IMR-90 (cell line): ENCODE results near the gene MLLT3. TPM values are rescaled to one million over a fixed set of nuclear protein-coding genes. Genes with fewer than 3 reads are reported as not detected.
A peak's percentile ranks its signal among the peaks of the same experiment; 100 is the strongest.

Experiments
- ATAC-seq: fragments of 200-7000 bp; cut with Tn5 transposase; 2 replicates; pipeline ENCODE4 v1.9.1; 2020; ENCODE audit warnings: low read depth, mild to moderate bottlenecking, moderate library complexity
- BruUV-seq: library from RNA; stranded (reverse); fragments of 400-500 nt; replicated peaks from 2 replicates; lab custom pipeline; 2021; lab: Mats Ljungman, UMichigan
- CTCF ChIA-PET: fragments of 300-600 bp; formaldehyde crosslinking; extraction: SDS; loops from one replicate; lab custom pipeline; 2021; ENCODE audit warnings: antibody characterized with exemption; lab: Yijun Ruan, JAX
- POLR2A ChIA-PET: fragments of 300-600 bp; sonication (Branson Sonifier 250); formaldehyde crosslinking; loops from one replicate; lab custom pipeline; 2022; ENCODE audit warnings: antibody characterized with exemption; ENCODE audit not compliant: unreplicated experiment; lab: Charles Lee
- DNase-seq: peaks from one replicate; pipeline ENCODE4 v3.0.0; 2013
- H2AFZ ChIP-seq: replicated peaks from 2 replicates; pipeline ENCODE3; 2013; ENCODE audit warnings: low read length, mild to moderate bottlenecking; ENCODE audit not compliant: poor library complexity
- H2AK5ac ChIP-seq: 2 replicates; pipeline ENCODE4 v1.6.1; 2013; ENCODE audit warnings: low read depth, low read length, inconsistent platforms
- H2AK9ac ChIP-seq: replicated peaks from 2 replicates; pipeline ENCODE3; 2013; ENCODE audit warnings: mild to moderate bottlenecking, low read depth, low read length, moderate library complexity; ENCODE audit not compliant: poor library complexity
- H2BK120ac ChIP-seq: 2 replicates; pipeline ENCODE4 v1.6.1; 2013; ENCODE audit warnings: low read depth, low read length, inconsistent platforms
- H2BK15ac ChIP-seq: 3 replicates; pipeline ENCODE4 v1.6.1; 2013; ENCODE audit warnings: low read depth, low read length, inconsistent platforms
- H2BK20ac ChIP-seq: 2 replicates; pipeline ENCODE4 v1.6.1; 2013; ENCODE audit warnings: low read depth, mild to moderate bottlenecking, inconsistent platforms, low read length, moderate library complexity
- H2BK5ac ChIP-seq: 2 replicates; pipeline ENCODE4 v1.6.1; 2013; ENCODE audit warnings: mild to moderate bottlenecking, low read depth, low read length, inconsistent platforms; ENCODE audit not compliant: poor library complexity, severe bottlenecking
- H3K14ac ChIP-seq: replicated peaks from 2 replicates; pipeline ENCODE4 v1.6.1; 2013; ENCODE audit warnings: low read depth, low read length, inconsistent platforms
- H3K18ac ChIP-seq: 2 replicates; pipeline ENCODE4 v1.6.1; 2013; ENCODE audit warnings: low read depth, low read length, control low read depth
- H3K23ac ChIP-seq: 2 replicates; pipeline ENCODE4 v1.6.1; 2013; ENCODE audit warnings: low read depth, low read length, inconsistent platforms
- H3K27ac ChIP-seq: 2 replicates; pipeline ENCODE4 v1.5.1; 2013; ENCODE audit warnings: mild to moderate bottlenecking, control low read depth, low read length; ENCODE audit not compliant: insufficient read depth
- H3K27me3 ChIP-seq: 2 replicates; pipeline ENCODE4 v1.6.1; 2013; ENCODE audit warnings: low read length; ENCODE audit not compliant: control insufficient read depth, insufficient read depth
- H3K36me3 ChIP-seq: 2 replicates; pipeline ENCODE4 v1.6.1; 2013; ENCODE audit warnings: low read length, mixed read lengths; ENCODE audit not compliant: control insufficient read depth, insufficient read depth
- H3K4ac ChIP-seq: 2 replicates; pipeline ENCODE4 v1.6.1; 2013; ENCODE audit warnings: low read depth, low read length, inconsistent platforms
- H3K4me1 ChIP-seq: 2 replicates; pipeline ENCODE4 v1.6.1; 2013; ENCODE audit warnings: low read length, mixed read lengths; ENCODE audit not compliant: control insufficient read depth, insufficient read depth
- H3K4me2 ChIP-seq: 2 replicates; pipeline ENCODE4 v1.6.1; 2013; ENCODE audit warnings: low read depth, mild to moderate bottlenecking, control low read depth, low read length, moderate library complexity
- H3K4me3 ChIP-seq: 2 replicates; pipeline ENCODE4 v1.5.1; 2013; ENCODE audit warnings: low read depth, mild to moderate bottlenecking, control low read depth, low read length, moderate library complexity; ENCODE audit not compliant: insufficient read depth
- H3K56ac ChIP-seq: 2 replicates; pipeline ENCODE4 v1.6.1; 2013; ENCODE audit warnings: low read length, inconsistent platforms; ENCODE audit not compliant: insufficient read depth; ENCODE audit errors: extremely low read depth
- H3K79me1 ChIP-seq, 2 experiments: 2 replicates each; pipeline ENCODE4 v1.6.1; 2013; ENCODE audit warnings: low read length in 2 of 2, inconsistent platforms in 1 of 2, low read depth in 1 of 2
- H3K9ac ChIP-seq: 2 replicates; pipeline ENCODE4 v1.6.1; 2013; ENCODE audit warnings: low read depth, low read length, control low read depth
- H3K9me1 ChIP-seq: 2 replicates; pipeline ENCODE4 v1.6.1; 2013; ENCODE audit warnings: low read length, inconsistent platforms; ENCODE audit not compliant: insufficient read depth
- H3K9me3 ChIP-seq: 2 replicates; pipeline ENCODE4 v1.6.1; 2013; ENCODE audit warnings: low read length; ENCODE audit not compliant: control insufficient read depth, insufficient read depth
- H4K20me1 ChIP-seq: 2 replicates; pipeline ENCODE4 v1.6.1; 2013; ENCODE audit warnings: low read length, inconsistent platforms; ENCODE audit not compliant: insufficient read depth
- H4K5ac ChIP-seq: 2 replicates; pipeline ENCODE4 v1.6.1; 2013; ENCODE audit warnings: mild to moderate bottlenecking, low read depth, low read length, control low read depth
- H4K8ac ChIP-seq, 2 experiments: 2 replicates each; pipeline ENCODE4 v1.6.1; 2013; ENCODE audit warnings: low read depth in 2 of 2, low read length in 2 of 2, control low read depth in 1 of 2, inconsistent platforms in 1 of 2
- H4K91ac ChIP-seq: 2 replicates; pipeline ENCODE4 v1.6.1; 2013; ENCODE audit warnings: low read depth, low read length, inconsistent platforms; ENCODE audit not compliant: insufficient read depth
- BHLHE40 ChIP-seq: fragments of 150-350 bp; IDR thresholded peaks from 2 replicates; pipeline ENCODE4 v1.6.1; 2016; ENCODE audit warnings: mild to moderate bottlenecking, low read depth, low read length
- CHD1 ChIP-seq: IDR thresholded peaks from 2 replicates; pipeline ENCODE4 v1.6.1; 2012; ENCODE audit warnings: low read depth, low read length, improper control_type of control experiment
- FOS ChIP-seq: fragments of 150-350 bp; IDR thresholded peaks from 2 replicates; pipeline ENCODE4 v1.6.1; 2016; ENCODE audit warnings: low read depth, low read length
- MAFK ChIP-seq: IDR thresholded peaks from 2 replicates; pipeline ENCODE4 v1.6.1; 2012; ENCODE audit warnings: low read depth, low read length, improper control_type of control experiment
- MAZ ChIP-seq: IDR thresholded peaks from 2 replicates; pipeline ENCODE4 v1.6.1; 2012; ENCODE audit warnings: low read depth, mild to moderate bottlenecking, low read length, improper control_type of control experiment, moderate library complexity, borderline replicate concordance
- MXI1 ChIP-seq: IDR thresholded peaks from 2 replicates; pipeline ENCODE4 v1.6.1; 2012; ENCODE audit warnings: low read depth, mild to moderate bottlenecking, low read length, moderate library complexity, borderline replicate concordance
- POLR2A ChIP-seq: IDR thresholded peaks from 2 replicates; pipeline ENCODE4 v1.6.1; 2012; ENCODE audit warnings: mild to moderate bottlenecking, low read depth, low read length
- RAD21 ChIP-seq: IDR thresholded peaks from 2 replicates; pipeline ENCODE4 v1.6.1; 2012; ENCODE audit warnings: low read length, improper control_type of control experiment
- RCOR1 ChIP-seq: IDR thresholded peaks from 2 replicates; pipeline ENCODE4 v1.6.1; 2012; ENCODE audit warnings: mild to moderate bottlenecking, low read length, improper control_type of control experiment; ENCODE audit not compliant: insufficient replicate concordance
- RFX5 ChIP-seq: IDR thresholded peaks from 2 replicates; pipeline ENCODE4 v1.8.0; 2012; ENCODE audit warnings: low read depth, mild to moderate bottlenecking, low read length, moderate library complexity
- SMC3 ChIP-seq: fragments of 150-350 bp; IDR thresholded peaks from 2 replicates; pipeline ENCODE4 v1.6.1; 2016; ENCODE audit warnings: low read depth, mild to moderate bottlenecking, antibody characterized with exemption, low read length, moderate library complexity
- WGBS, 2 experiments: methylation state at CpG; one replicate each; pipeline versions ENCODE4 v1.1.5 to v1.1.7; 2013; ENCODE audit warnings: missing lambda C conversion rate in 2 of 2; ENCODE audit not compliant: insufficient read length in 1 of 2; ENCODE audit errors: extremely low coverage in 2 of 2; 5-methylcytosine and 5-hydroxymethylcytosine counted together
- dilution Hi-C: fragments of 300-500 bp; cut with HindIII; formaldehyde crosslinking; loops from one replicate; pipeline ENCODE4 v1.14.3; 2018; ENCODE audit warnings: low sequenced_read_pairs; ENCODE audit not compliant: unreplicated experiment
- in situ Hi-C: fragments of 300-500 bp; cut with MboI; formaldehyde crosslinking; loops from 3 replicates; pipeline ENCODE4 v1.14.3; 2019; ENCODE audit warnings: low sequenced_read_pairs, inconsistent platforms, mixed read lengths
- intact Hi-C: fragments of 100-400 bp; cut with micrococcal nuclease; formaldehyde crosslinking; loops from 2 replicates; pipeline ENCODE4 v1.10.0; 2022
- polyA plus RNA-seq, 3 experiments: library from polyadenylated mRNA; depleted of rRNA; stranded (reverse); fragments of >200 nt; gene quantifications; 2 replicates each; pipeline ENCODE4 v1.2.3, GENCODE V29; 2012; ENCODE audit warnings: low replicate concordance in 1 of 3
- total RNA-seq: library from RNA; depleted of rRNA; stranded (reverse); fragments of >200 nt; gene quantifications from 2 replicates; pipeline ENCODE4 v1.2.3, GENCODE V29; 2012
- TF ChIP-seq, protein P1 (sequence below): conservative IDR thresholded peaks from 2 replicates; pipeline ENCODE4 v1.5.1; 2012; ENCODE audit warnings: mild to moderate bottlenecking, low read depth, low read length, improper control_type of control experiment
- TF ChIP-seq, protein P2 (sequence below): fragments of 150-350 bp; IDR thresholded peaks from 2 replicates; pipeline ENCODE4 v1.6.1; 2016; ENCODE audit warnings: low read depth, mild to moderate bottlenecking, low read length, moderate library complexity, borderline replicate concordance
- TF ChIP-seq, protein P3 (sequence below): fragments of 150-350 bp; IDR thresholded peaks from 2 replicates; pipeline ENCODE4 v1.6.1; 2017; ENCODE audit warnings: mild to moderate bottlenecking, antibody characterized with exemption, low read length, low read depth

Gene MLLT3
- total and polyA plus RNA-seq, 2 of the 4 experiments (the other 2 are of a cell fraction) = 10.4 to 21.1 TPM

DNA sequence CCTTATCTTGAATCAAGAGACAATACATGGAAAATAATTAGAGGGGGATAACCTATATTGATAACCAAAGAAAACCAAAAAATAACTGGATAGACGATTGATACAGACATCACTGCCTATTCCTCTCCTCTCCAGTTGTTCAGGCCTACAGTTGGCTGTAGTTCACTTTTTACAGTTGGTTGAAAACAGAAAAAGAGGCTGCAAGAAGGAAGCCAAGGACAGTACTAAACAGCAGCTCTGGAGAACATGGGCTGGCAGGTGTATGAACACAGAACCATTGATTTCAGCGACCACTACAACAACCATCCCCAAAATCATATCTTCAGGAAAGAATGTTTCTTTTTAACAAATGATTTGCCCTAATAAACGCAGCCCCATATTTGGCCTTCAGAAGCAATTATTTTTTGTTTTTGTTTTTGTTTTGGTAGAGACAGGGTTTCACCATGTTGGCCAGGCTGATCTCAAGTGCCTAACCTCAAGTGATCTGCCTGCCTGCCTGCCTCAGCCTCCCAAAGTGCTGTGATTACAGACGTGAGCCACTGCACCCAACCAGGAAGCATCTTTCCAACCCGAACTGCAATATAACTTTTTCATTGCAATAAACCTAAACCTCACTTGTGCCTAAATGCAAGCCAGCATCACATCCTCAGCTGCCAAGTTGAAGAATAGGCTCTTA is 64.3 kb downstream of the MLLT3 start:
- Histone ChIP-seq H3K56ac (peak overlapping the region; percentile 36; the same call in 1 of the 2 replicates), H2AFZ (no peak overlapping the region), H3K79me1 (peaks cover 35 to 49% of the 10 kb centered on the region in 2 experiments), H3K4me3 (no peak overlapping the region), H4K91ac (peak overlapping the region; percentile 57), H3K9me1 (peaks cover 4% of the 10 kb centered on the region), H2BK120ac (peak overlapping the region; percentile 78), H3K9me3 (no peaks in the 10 kb centered on the region), H3K18ac (peak overlapping the region; percentile 35; the same call in 1 of the 2 replicates), H2BK5ac (peak overlapping the region; percentile 76), H3K23ac (peak overlapping the region; percentile 70; the same call in 1 of the 2 replicates), H4K5ac (no peak overlapping the region), H3K27ac (peak overlapping the region; percentile 60), H2AK5ac (no peak overlapping the region), H3K14ac (no peak overlapping the region; the same call in 1 of the 2 replicates), H3K4me1 (peaks cover 12% of the 10 kb centered on the region), H2BK20ac (peak overlapping the region; percentile 46), H4K8ac (peak overlapping the region in 1 of 2 experiments; percentile 69; a peak in 2 of 4 replicates), H3K36me3 (no peaks in the 10 kb centered on the region), H3K9ac (peak overlapping the region; percentile 2; the same call in 1 of the 2 replicates), H3K27me3 (no peaks in the 10 kb centered on the region), H2BK15ac (peak overlapping the region; percentile 57; the same call in 1 of the 3 replicates), H3K4ac (peak overlapping the region; percentile 84), H4K20me1 (no peaks in the 10 kb centered on the region), H2AK9ac (no peak overlapping the region), H3K4me2 (peak overlapping the region; percentile 79; the same call in 1 of the 2 replicates)
- ATAC-seq (peak; percentile 30), DNase-seq (no peak)
- dilution Hi-C loops (no loop called here), intact Hi-C loops (loop anchor here (2.0 to 10.0 kb wide), 2 partner anchors 63 to 633 kb away; no protein-coding TSS in a partner anchor), in situ Hi-C loops (no loop called here)
- TF ChIP-seq, protein P1, sequence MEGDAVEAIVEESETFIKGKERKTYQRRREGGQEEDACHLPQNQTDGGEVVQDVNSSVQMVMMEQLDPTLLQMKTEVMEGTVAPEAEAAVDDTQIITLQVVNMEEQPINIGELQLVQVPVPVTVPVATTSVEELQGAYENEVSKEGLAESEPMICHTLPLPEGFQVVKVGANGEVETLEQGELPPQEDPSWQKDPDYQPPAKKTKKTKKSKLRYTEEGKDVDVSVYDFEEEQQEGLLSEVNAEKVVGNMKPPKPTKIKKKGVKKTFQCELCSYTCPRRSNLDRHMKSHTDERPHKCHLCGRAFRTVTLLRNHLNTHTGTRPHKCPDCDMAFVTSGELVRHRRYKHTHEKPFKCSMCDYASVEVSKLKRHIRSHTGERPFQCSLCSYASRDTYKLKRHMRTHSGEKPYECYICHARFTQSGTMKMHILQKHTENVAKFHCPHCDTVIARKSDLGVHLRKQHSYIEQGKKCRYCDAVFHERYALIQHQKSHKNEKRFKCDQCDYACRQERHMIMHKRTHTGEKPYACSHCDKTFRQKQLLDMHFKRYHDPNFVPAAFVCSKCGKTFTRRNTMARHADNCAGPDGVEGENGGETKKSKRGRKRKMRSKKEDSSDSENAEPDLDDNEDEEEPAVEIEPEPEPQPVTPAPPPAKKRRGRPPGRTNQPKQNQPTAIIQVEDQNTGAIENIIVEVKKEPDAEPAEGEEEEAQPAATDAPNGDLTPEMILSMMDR = no peak
- TF ChIP-seq MAFK = no peak
- TF ChIP-seq SMC3 = no peak
- TF ChIP-seq, protein P2, sequence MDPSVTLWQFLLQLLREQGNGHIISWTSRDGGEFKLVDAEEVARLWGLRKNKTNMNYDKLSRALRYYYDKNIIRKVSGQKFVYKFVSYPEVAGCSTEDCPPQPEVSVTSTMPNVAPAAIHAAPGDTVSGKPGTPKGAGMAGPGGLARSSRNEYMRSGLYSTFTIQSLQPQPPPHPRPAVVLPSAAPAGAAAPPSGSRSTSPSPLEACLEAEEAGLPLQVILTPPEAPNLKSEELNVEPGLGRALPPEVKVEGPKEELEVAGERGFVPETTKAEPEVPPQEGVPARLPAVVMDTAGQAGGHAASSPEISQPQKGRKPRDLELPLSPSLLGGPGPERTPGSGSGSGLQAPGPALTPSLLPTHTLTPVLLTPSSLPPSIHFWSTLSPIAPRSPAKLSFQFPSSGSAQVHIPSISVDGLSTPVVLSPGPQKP = no peak
- no peak for TF ChIP-seq POLR2A
- TF ChIP-seq RCOR1 = no peak
- no peak for TF ChIP-seq RFX5
- TF ChIP-seq MAZ = no peak
- TF ChIP-seq, protein P3, sequence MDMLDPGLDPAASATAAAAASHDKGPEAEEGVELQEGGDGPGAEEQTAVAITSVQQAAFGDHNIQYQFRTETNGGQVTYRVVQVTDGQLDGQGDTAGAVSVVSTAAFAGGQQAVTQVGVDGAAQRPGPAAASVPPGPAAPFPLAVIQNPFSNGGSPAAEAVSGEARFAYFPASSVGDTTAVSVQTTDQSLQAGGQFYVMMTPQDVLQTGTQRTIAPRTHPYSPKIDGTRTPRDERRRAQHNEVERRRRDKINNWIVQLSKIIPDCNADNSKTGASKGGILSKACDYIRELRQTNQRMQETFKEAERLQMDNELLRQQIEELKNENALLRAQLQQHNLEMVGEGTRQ = no peak
- no peak for TF ChIP-seq RAD21
- no peak for TF ChIP-seq CHD1
- no peak for TF ChIP-seq MXI1
- no peak for TF ChIP-seq FOS
- TF ChIP-seq BHLHE40 = no peak
- BruUV-seq = no TSS peak
- ChIA-PET CTCF (interaction anchor here (1.2 kb wide), 2 partner anchors 54 to 82 kb away, joined by 3 read pairs; no protein-coding TSS in a partner anchor), POLR2A (no interaction called here)
- no CpG with 5 or more reads among the region's 5 CpGs for WGBS, 2 experiments
